MM.1S (cell line): ENCODE measurements around the gene KIF16B.

ENCODE experiments used
- DNase-seq: peaks from one replicate; pipeline ENCODE4 v3.0.0-alpha.2; 2015
- H2AFZ ChIP-seq: fragments of 300-600 bp; sonication (generic); 2 replicates; pipeline ENCODE4 v1.6.0; 2016; ENCODE audit warnings: antibody characterized with exemption, low read length
- H3F3A ChIP-seq: fragments of 300-600 bp; sonication (generic); 2 replicates; pipeline ENCODE4 v1.6.1; 2016; ENCODE audit warnings: mild to moderate bottlenecking, antibody characterized with exemption, low read length, moderate library complexity, mixed read lengths; ENCODE audit not compliant: insufficient read depth
- H3K27ac ChIP-seq: fragments of 300-600 bp; sonication (generic); 2 replicates; pipeline ENCODE4 v1.5.1; 2016; ENCODE audit warnings: mild to moderate bottlenecking, low read length
- H3K27me3 ChIP-seq: fragments of 300-600 bp; sonication (generic); replicated peaks from 2 replicates; pipeline ENCODE4 v1.6.0; 2016; ENCODE audit warnings: low read length; ENCODE audit not compliant: insufficient read depth
- H3K36me3 ChIP-seq: fragments of 300-600 bp; sonication (generic); replicated peaks from 2 replicates; pipeline ENCODE4 v1.6.1; 2016; ENCODE audit warnings: mild to moderate bottlenecking, low read length, mixed read lengths; ENCODE audit not compliant: insufficient read depth
- H3K4me1 ChIP-seq: fragments of 300-600 bp; sonication (generic); 2 replicates; pipeline ENCODE4 v1.6.1; 2016; ENCODE audit warnings: low read length, mixed read lengths
- H3K4me2 ChIP-seq: fragments of 300-600 bp; sonication (generic); 2 replicates; pipeline ENCODE4 v1.6.0; 2016; ENCODE audit warnings: low read depth, low read length
- H3K4me3 ChIP-seq: fragments of 300-600 bp; sonication (generic); 2 replicates; pipeline ENCODE4 v1.5.1; 2016; ENCODE audit warnings: low read length, mixed read lengths
- H3K79me2 ChIP-seq: fragments of 300-600 bp; sonication (generic); 2 replicates; pipeline ENCODE4 v1.6.1; 2016; ENCODE audit warnings: mixed run types, low read length, mixed read lengths
- H3K9ac ChIP-seq: fragments of 300-600 bp; sonication (generic); 2 replicates; pipeline ENCODE4 v1.6.1; 2016; ENCODE audit warnings: low read length, mixed read lengths
- H3K9me2 ChIP-seq: fragments of 300-600 bp; sonication (generic); replicated peaks from 2 replicates; pipeline ENCODE4 v1.6.1; 2016; ENCODE audit warnings: mild to moderate bottlenecking, low read length, mixed read lengths; ENCODE audit not compliant: insufficient read depth
- H3K9me3 ChIP-seq: fragments of 300-600 bp; sonication (generic); replicated peaks from 2 replicates; pipeline ENCODE4 v1.6.1; 2016; ENCODE audit warnings: mild to moderate bottlenecking, low read length, mixed read lengths; ENCODE audit not compliant: insufficient read depth
- H4K20me1 ChIP-seq: fragments of 300-600 bp; sonication (generic); 2 replicates; pipeline ENCODE4 v1.6.1; 2016; ENCODE audit warnings: mild to moderate bottlenecking, low read length, moderate library complexity, mixed read lengths; ENCODE audit not compliant: insufficient read depth
- EZH2 ChIP-seq: fragments of 300-600 bp; sonication (generic); optimal IDR thresholded peaks from 2 replicates; pipeline ENCODE3; 2017; ENCODE audit warnings: low read depth, mild to moderate bottlenecking, antibody characterized with exemption, low read length, mixed read lengths
- EZH2phosphoT487 ChIP-seq: fragments of 300-600 bp; sonication (generic); IDR thresholded peaks from 2 replicates; pipeline ENCODE4 v1.6.1; 2018; ENCODE audit warnings: antibody characterized with exemption, low read length
- TF ChIP-seq, protein P1 (sequence below): fragments of 300-600 bp; sonication (generic); IDR thresholded peaks from 2 replicates; pipeline ENCODE4 v1.5.1; 2016; ENCODE audit warnings: antibody characterized with exemption, low read length, mixed read lengths

Gene KIF16B, protein sequence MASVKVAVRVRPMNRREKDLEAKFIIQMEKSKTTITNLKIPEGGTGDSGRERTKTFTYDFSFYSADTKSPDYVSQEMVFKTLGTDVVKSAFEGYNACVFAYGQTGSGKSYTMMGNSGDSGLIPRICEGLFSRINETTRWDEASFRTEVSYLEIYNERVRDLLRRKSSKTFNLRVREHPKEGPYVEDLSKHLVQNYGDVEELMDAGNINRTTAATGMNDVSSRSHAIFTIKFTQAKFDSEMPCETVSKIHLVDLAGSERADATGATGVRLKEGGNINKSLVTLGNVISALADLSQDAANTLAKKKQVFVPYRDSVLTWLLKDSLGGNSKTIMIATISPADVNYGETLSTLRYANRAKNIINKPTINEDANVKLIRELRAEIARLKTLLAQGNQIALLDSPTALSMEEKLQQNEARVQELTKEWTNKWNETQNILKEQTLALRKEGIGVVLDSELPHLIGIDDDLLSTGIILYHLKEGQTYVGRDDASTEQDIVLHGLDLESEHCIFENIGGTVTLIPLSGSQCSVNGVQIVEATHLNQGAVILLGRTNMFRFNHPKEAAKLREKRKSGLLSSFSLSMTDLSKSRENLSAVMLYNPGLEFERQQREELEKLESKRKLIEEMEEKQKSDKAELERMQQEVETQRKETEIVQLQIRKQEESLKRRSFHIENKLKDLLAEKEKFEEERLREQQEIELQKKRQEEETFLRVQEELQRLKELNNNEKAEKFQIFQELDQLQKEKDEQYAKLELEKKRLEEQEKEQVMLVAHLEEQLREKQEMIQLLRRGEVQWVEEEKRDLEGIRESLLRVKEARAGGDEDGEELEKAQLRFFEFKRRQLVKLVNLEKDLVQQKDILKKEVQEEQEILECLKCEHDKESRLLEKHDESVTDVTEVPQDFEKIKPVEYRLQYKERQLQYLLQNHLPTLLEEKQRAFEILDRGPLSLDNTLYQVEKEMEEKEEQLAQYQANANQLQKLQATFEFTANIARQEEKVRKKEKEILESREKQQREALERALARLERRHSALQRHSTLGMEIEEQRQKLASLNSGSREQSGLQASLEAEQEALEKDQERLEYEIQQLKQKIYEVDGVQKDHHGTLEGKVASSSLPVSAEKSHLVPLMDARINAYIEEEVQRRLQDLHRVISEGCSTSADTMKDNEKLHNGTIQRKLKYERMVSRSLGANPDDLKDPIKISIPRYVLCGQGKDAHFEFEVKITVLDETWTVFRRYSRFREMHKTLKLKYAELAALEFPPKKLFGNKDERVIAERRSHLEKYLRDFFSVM (N-terminal part only)

DNA sequence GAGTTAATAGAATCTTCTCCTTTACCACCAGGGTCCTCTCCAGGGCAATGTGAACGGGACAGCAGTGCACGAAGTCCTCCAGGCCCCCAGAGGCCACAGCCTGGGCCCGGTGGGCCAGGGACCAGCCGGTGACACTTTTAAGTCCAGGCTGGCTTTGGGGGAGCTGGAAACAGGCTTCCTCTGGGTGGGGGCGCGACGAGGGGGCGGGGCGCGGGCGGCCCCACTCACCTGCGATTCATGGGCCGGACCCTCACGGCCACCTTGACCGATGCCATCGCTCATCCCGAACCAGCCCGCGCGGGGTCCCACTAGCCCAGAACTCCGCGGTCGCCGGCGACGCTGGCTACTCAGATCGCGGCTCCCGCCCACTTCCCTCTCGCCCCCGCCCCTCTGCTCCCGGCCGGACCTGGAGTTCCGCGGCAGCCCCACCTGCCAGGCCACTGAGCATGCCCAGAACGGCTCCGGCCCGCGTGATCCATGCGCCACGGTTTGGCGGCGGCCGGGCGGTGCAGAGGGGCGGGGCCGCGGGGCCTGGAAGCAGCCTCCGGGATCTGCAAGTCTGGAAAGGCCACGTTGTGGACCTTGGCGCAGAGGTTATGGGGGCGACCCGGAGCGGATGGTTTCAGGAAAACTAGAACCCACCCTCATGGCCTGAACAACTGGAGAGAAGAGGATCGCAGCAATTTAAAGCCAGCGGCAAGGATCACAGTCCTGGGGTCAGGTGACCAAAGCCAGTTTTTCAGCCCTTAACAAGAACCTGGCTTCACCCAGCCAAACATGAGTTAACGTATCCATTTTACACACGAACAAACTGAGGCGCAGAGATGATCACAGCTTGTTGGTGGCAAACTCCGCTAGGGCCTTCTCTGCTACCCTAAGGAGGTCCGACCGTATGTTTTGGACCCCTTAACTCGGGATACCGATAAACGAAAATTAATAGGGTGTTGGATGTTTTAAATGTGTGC lies at the start of gene KIF16B:
TSS of gene KIF16B (minus strand) at position 448 of the 965 bp plus-strand sequence. CDS start at position 275, 173 bp downstream.
- peak within 1 kb of the TSS; percentile 89 for H3K4me2 ChIP-seq
- no peaks in the 10 kb centered on the region for H4K20me1 ChIP-seq
- H3K9ac ChIP-seq, result peak within 1 kb of the TSS; percentile 68; the same call in 1 of the 2 replicates
- peak within 1 kb of the TSS; percentile 84 for H3K4me3 ChIP-seq
- peak within 1 kb of the TSS; percentile 95 for H2AFZ ChIP-seq
- DNase-seq, result peak; percentile 89
- no peaks in the 10 kb centered on the region for H3K27me3 ChIP-seq
- H3K9me3 ChIP-seq, result no peaks in the 10 kb centered on the region
- H3F3A ChIP-seq, result peaks cover 6% of the 10 kb centered on the region; the same call in 1 of the 2 replicates
- H3K4me1 ChIP-seq, result peaks cover 6% of the 10 kb centered on the region; the same call in 1 of the 2 replicates
- H3K9me2 ChIP-seq, result no peaks in the 10 kb centered on the region
- H3K36me3 ChIP-seq, result no peaks in the 10 kb centered on the region
- H3K79me2 ChIP-seq, result no peaks in the 10 kb centered on the region
- TF ChIP-seq EZH2, result no peak
- TF ChIP-seq EZH2phosphoT487, result no peak
- TF ChIP-seq, protein P1, sequence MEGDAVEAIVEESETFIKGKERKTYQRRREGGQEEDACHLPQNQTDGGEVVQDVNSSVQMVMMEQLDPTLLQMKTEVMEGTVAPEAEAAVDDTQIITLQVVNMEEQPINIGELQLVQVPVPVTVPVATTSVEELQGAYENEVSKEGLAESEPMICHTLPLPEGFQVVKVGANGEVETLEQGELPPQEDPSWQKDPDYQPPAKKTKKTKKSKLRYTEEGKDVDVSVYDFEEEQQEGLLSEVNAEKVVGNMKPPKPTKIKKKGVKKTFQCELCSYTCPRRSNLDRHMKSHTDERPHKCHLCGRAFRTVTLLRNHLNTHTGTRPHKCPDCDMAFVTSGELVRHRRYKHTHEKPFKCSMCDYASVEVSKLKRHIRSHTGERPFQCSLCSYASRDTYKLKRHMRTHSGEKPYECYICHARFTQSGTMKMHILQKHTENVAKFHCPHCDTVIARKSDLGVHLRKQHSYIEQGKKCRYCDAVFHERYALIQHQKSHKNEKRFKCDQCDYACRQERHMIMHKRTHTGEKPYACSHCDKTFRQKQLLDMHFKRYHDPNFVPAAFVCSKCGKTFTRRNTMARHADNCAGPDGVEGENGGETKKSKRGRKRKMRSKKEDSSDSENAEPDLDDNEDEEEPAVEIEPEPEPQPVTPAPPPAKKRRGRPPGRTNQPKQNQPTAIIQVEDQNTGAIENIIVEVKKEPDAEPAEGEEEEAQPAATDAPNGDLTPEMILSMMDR, result no peak
- no peak within 1 kb of the TSS for H3K27ac ChIP-seq

DNA sequence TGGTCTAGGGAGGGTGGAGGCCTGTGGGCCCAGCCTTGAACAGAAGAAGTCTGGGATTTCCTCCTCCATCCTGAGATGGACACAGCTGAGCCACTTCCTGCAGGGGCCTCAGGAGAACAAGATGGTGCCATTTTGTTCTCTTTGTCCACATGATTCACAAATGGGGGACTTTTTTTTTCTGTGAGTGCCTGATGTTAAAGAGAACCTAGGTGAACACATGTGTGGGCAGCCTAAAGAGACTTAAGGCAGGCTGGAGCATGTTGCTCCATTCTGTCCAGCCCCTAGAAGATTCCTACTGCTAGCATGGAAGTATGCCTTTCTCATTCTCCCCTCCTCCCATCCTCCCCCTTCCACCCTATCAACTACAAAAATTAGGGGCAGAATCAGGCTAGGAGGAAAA lies 49.3 kb upstream of the KIF16B start:
- H3K79me2 ChIP-seq, result no peaks in the 10 kb centered on the region
- H2AFZ ChIP-seq, result no peak overlapping the region
- H3K9ac ChIP-seq, result no peak overlapping the region
- no peak overlapping the region for H3K27ac ChIP-seq
- no peak for DNase-seq
- no peaks in the 10 kb centered on the region for H4K20me1 ChIP-seq
- no peaks in the 10 kb centered on the region for H3F3A ChIP-seq
- no peaks in the 10 kb centered on the region for H3K27me3 ChIP-seq
- H3K4me3 ChIP-seq, result no peak overlapping the region
- H3K36me3 ChIP-seq, result no peaks in the 10 kb centered on the region
- TF ChIP-seq, protein P1, result no peak
- TF ChIP-seq EZH2phosphoT487 (no peak), EZH2 (no peak)
- H3K9me2 ChIP-seq, result no peaks in the 10 kb centered on the region
- no peaks in the 10 kb centered on the region for H3K9me3 ChIP-seq
- no peaks in the 10 kb centered on the region for H3K4me1 ChIP-seq
- no peak overlapping the region for H3K4me2 ChIP-seq
